ENCODE results near the gene TTLL4.

Gene TTLL4

GRCh38 chr2:218734190-218734975 is 23.7 kb downstream of the TTLL4 start:
- Histone ChIP-seq H3K4me3 (ENCODE audit: low read length) (no peak overlapping the region), H3K27ac (ENCODE audit: low read depth, low read length) (no peak overlapping the region), H3K9ac (ENCODE audit: low read length) (no peak overlapping the region), H3K27me3 (ENCODE audit: control insufficient read depth, insufficient read depth, low read length) (no peaks in the 10 kb centered on the region), H3K4me1 (ENCODE audit: control insufficient read depth, insufficient read depth, low read length) (no peaks in the 10 kb centered on the region), H3K36me3 (ENCODE audit: control insufficient read depth, insufficient read depth, low read length) (peaks cover 17% of the 10 kb centered on the region)

DNA sequence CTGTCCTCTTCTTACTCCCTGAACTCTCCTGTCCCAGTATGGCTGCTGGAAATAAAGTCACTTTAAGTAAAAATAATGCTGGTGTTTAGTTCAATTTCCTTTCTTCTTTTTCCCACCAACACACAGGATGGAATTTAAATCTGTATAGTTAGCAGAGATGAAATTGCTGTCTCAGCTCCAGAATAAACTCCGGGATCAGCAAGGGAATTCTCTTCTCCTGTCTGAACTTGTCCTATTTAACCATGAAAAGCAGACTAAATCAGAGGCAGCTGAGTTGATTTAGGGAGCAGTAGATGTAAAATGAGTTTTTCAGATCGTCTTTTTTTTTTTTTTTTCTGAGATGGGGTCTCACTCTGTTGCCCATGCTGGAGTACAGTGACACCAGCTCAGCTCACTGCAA is 25.9 kb downstream of the TTLL4 start:
- H3K36me3 ChIP-seq (ENCODE audit: control insufficient read depth, insufficient read depth, low read length), result peaks cover 21% of the 10 kb centered on the region
- no peak overlapping the region for H3K4me3 ChIP-seq (ENCODE audit: low read length)
- H3K4me1 ChIP-seq (ENCODE audit: control insufficient read depth, insufficient read depth, low read length), result no peaks in the 10 kb centered on the region
- no peak overlapping the region for H3K9ac ChIP-seq (ENCODE audit: low read length)
- H3K27me3 ChIP-seq (ENCODE audit: control insufficient read depth, insufficient read depth, low read length), result no peaks in the 10 kb centered on the region
- H3K27ac ChIP-seq (ENCODE audit: low read depth, low read length), result no peak overlapping the region

DNA sequence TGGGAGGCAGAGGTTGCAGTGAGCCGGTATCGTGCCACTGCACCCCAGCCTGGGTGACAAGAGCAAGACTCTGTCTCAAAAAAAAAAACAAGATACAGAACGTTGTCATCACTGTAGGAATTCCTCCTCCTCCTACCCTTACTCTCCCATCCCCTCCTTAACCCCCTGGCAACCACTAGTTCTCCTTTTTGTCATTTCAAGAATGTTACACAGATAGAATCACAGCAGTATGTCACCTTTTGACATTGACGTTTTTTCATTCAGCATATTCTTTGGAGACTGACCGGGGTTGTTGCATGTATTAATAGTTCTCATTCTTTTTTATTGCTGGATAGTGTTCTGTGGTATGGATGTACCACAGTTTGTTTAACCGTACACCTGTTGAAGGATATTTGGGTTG is 32.4 kb downstream of the TTLL4 start:
- H3K4me1 ChIP-seq (ENCODE audit: control insufficient read depth, insufficient read depth, low read length), result no peaks in the 10 kb centered on the region
- H3K27ac ChIP-seq (ENCODE audit: low read depth, low read length), result no peak overlapping the region
- H3K27me3 ChIP-seq (ENCODE audit: control insufficient read depth, insufficient read depth, low read length), result no peaks in the 10 kb centered on the region
- peaks cover 34% of the 10 kb centered on the region for H3K36me3 ChIP-seq (ENCODE audit: control insufficient read depth, insufficient read depth, low read length)
- H3K9ac ChIP-seq (ENCODE audit: low read length), result no peak overlapping the region
- no peak overlapping the region for H3K4me3 ChIP-seq (ENCODE audit: low read length)

DNA sequence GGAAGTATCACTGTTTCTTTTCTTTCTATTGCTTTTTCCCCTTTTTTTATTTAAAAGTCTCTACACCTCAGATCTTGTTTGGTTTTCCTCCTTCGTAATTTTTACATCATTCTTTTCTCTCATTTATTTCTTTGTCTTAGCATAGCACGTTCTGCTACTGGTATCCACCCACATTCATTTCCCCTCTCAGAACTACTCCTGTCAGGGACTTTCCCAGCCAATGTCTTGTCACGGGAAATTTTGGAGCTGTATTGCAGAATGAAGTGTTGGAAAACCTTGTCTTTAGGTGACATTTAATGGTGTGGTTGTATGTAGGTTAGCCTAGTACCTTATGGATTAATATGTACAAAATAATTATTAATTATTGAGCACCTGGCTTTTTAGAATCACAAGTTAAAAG is 34.0 kb downstream of the TTLL4 start:
- Histone ChIP-seq H3K27ac (ENCODE audit: low read depth, low read length) (no peak overlapping the region), H3K4me1 (ENCODE audit: control insufficient read depth, insufficient read depth, low read length) (no peaks in the 10 kb centered on the region), H3K27me3 (ENCODE audit: control insufficient read depth, insufficient read depth, low read length) (no peaks in the 10 kb centered on the region), H3K36me3 (ENCODE audit: control insufficient read depth, insufficient read depth, low read length) (peaks cover 28% of the 10 kb centered on the region), H3K9ac (ENCODE audit: low read length) (no peak overlapping the region), H3K4me3 (ENCODE audit: low read length) (no peak overlapping the region)

DNA sequence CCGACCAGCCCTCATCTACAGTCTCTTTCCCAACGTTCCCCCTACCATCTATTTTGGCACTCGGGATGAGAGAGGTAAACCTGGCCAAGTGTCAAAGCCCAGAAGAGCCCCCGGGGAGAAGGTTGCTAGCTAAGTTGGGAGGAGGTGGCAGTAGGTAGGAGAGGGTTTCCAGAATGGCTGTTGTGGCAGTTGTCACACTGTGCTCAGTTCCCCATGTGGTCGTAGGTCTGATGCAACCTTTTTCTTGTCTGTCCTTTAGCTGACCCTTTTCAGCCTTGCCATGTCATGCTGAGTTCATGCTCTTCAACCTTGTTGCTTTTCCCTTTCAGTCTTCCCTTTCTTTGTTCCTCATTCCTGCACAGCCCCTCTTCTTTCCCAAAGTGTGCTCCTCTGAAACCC is 34.5 kb downstream of the TTLL4 start:
- Histone ChIP-seq H3K27ac (ENCODE audit: low read depth, low read length) (peak overlapping the region; percentile 44), H3K27me3 (ENCODE audit: control insufficient read depth, insufficient read depth, low read length) (no peaks in the 10 kb centered on the region), H3K4me3 (ENCODE audit: low read length) (no peak overlapping the region), H3K9ac (ENCODE audit: low read length) (no peak overlapping the region), H3K36me3 (ENCODE audit: control insufficient read depth, insufficient read depth, low read length) (peaks cover 33% of the 10 kb centered on the region), H3K4me1 (ENCODE audit: control insufficient read depth, insufficient read depth, low read length) (no peaks in the 10 kb centered on the region)

- Histone ChIP-seq H3K27ac (ENCODE audit: low read depth, low read length) (peak overlapping the region; percentile 44), H3K27me3 (ENCODE audit: control insufficient read depth, insufficient read depth, low read length) (no peaks in the 10 kb centered on the region), H3K4me3 (ENCODE audit: low read length) (no peak overlapping the region), H3K4me1 (ENCODE audit: control insufficient read depth, insufficient read depth, low read length) (no peaks in the 10 kb centered on the region), H3K36me3 (ENCODE audit: control insufficient read depth, insufficient read depth, low read length) (peaks cover 38% of the 10 kb centered on the region), H3K9ac (ENCODE audit: low read length) (no peak overlapping the region)
Observed at GRCh38 chr2:218745559-218746469, 35.2 kb downstream of the TTLL4 start.

DNA sequence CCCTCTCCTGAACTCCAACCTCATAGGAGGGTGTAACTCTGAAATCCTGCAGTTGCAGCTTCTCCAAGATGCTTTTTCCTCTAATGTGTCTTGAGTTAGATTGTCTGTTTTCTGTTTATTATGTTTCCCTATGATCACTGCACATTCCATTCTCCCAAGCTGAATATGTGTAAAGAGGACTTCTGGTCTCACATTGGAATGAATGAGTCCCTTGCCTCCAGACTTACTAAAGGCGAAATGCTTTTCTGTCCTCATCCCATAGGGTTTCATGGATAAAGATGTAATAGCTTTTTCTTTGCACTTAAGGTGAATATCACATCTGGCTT is 35.8 kb downstream of the TTLL4 start:
- Histone ChIP-seq H3K27me3 (ENCODE audit: control insufficient read depth, insufficient read depth, low read length) (no peaks in the 10 kb centered on the region), H3K36me3 (ENCODE audit: control insufficient read depth, insufficient read depth, low read length) (peaks cover 35% of the 10 kb centered on the region), H3K4me3 (ENCODE audit: low read length) (no peak overlapping the region), H3K27ac (ENCODE audit: low read depth, low read length) (peak overlapping the region; percentile 38), H3K4me1 (ENCODE audit: control insufficient read depth, insufficient read depth, low read length) (no peaks in the 10 kb centered on the region), H3K9ac (ENCODE audit: low read length) (no peak overlapping the region)

DNA sequence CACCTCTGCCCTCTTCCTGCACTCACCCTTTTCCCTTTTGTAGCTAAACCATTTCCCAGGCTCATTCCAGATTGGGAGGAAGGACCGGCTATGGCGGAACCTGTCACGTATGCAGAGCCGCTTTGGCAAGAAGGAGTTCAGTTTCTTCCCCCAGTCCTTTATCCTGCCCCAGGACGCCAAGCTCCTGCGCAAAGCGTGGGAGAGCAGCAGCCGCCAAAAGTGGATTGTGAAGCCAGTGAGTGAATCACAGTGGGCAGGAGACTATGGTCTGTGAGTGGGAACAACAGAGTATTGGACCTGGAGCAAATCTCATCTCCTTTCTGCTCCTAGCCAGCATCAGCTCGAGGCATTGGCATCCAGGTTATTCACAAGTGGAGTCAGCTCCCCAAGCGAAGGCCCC is 36.3 kb downstream of the TTLL4 start:
- Histone ChIP-seq H3K9ac (ENCODE audit: low read length) (no peak overlapping the region), H3K4me3 (ENCODE audit: low read length) (no peak overlapping the region), H3K36me3 (ENCODE audit: control insufficient read depth, insufficient read depth, low read length) (peaks cover 34% of the 10 kb centered on the region), H3K27me3 (ENCODE audit: control insufficient read depth, insufficient read depth, low read length) (no peaks in the 10 kb centered on the region), H3K4me1 (ENCODE audit: control insufficient read depth, insufficient read depth, low read length) (no peaks in the 10 kb centered on the region), H3K27ac (ENCODE audit: low read depth, low read length) (peak overlapping the region; percentile 13)

DNA sequence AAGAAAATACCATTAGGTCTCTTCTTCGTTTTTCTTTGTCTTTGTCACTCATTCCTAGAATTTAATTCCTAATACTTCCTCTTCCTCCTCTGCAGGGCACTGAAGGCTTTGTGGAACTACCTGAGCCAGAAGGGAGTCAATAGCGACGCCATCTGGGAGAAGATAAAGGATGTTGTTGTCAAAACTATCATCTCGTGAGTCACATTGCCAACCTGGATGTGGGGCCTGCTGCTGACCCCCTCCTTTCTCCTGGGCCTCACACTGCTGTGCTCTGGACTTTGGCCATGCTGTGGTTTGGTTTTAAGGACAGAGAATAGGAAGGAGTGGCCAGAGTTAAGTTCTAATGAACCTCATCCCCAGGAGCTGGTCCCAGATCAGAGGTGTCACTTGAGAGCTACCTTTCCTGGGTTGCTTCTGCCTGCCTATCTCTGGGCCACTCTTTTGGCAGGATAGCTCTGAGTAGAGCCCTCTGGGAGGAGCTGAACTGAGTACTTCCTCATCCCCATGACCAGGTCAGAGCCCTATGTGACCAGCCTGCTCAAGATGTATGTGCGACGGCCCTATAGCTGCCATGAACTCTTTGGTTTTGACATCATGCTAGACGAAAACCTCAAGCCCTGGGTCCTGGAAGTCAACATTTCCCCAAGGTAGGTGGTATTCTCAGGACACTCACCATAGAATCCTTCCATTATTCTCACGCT is 38.3 kb downstream of the TTLL4 start:
- peaks cover 49% of the 10 kb centered on the region for H3K36me3 ChIP-seq (ENCODE audit: control insufficient read depth, insufficient read depth, low read length)
- no peaks in the 10 kb centered on the region for H3K4me1 ChIP-seq (ENCODE audit: control insufficient read depth, insufficient read depth, low read length)
- H3K4me3 ChIP-seq (ENCODE audit: low read length), result no peak overlapping the region
- no peak overlapping the region for H3K27ac ChIP-seq (ENCODE audit: low read depth, low read length)
- no peaks in the 10 kb centered on the region for H3K27me3 ChIP-seq (ENCODE audit: control insufficient read depth, insufficient read depth, low read length)
- no peak overlapping the region for H3K9ac ChIP-seq (ENCODE audit: low read length)

GRCh38 chr2:218754201-218754600 is 43.6 kb downstream of the TTLL4 start:
- Histone ChIP-seq H3K9ac (ENCODE audit: low read length) (no peak overlapping the region), H3K36me3 (ENCODE audit: control insufficient read depth, insufficient read depth, low read length) (peaks cover 29% of the 10 kb centered on the region), H3K4me1 (ENCODE audit: control insufficient read depth, insufficient read depth, low read length) (no peaks in the 10 kb centered on the region), H3K27me3 (ENCODE audit: control insufficient read depth, insufficient read depth, low read length) (no peaks in the 10 kb centered on the region), H3K27ac (ENCODE audit: low read depth, low read length) (no peak overlapping the region), H3K4me3 (ENCODE audit: low read length) (no peak overlapping the region)

DNA sequence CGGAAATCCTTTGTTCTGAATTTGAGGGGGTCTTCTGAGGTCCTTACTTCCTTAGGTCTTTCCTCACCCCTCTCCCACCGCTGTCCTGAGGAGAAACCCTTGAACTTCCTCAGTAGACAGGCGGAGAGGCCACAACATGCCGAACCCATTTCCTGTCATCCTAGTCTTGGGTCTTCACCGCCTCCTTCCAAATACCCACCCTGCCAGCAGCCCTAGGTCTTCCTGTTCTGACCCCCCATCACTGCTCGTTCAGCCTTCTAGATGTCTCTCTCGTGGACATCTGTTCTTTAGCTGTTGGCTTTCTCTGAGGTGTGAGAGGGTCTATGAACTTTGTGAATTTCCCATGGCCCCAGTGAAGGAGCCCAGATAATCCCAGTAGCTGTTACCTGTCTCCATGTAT is 44.1 kb downstream of the TTLL4 start:
- Histone ChIP-seq H3K27ac (ENCODE audit: low read depth, low read length) (no peak overlapping the region), H3K36me3 (ENCODE audit: control insufficient read depth, insufficient read depth, low read length) (peaks cover 26% of the 10 kb centered on the region), H3K27me3 (ENCODE audit: control insufficient read depth, insufficient read depth, low read length) (no peaks in the 10 kb centered on the region), H3K9ac (ENCODE audit: low read length) (no peak overlapping the region), H3K4me3 (ENCODE audit: low read length) (no peak overlapping the region), H3K4me1 (ENCODE audit: control insufficient read depth, insufficient read depth, low read length) (no peaks in the 10 kb centered on the region)

DNA sequence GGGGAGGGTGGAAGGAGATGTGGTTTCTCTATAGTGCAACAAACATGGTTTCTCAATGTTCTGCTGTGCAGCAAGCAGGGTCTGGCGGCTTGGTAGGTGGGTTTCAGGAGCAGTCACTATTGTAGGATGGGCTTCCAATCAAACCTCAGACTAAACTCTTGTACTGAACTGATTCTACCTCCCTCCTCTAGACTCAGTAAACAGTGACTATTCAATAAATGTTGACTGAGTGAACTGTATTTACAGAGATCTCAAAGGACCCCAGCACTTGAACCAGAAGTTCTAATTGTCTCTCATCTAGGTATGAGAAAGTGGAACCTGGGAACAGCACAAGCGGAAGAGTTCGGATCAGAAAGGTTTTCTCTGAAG is 44.5 kb downstream of the TTLL4 start:
- Histone ChIP-seq H3K27me3 (ENCODE audit: control insufficient read depth, insufficient read depth, low read length) (no peaks in the 10 kb centered on the region), H3K9ac (ENCODE audit: low read length) (no peak overlapping the region), H3K36me3 (ENCODE audit: control insufficient read depth, insufficient read depth, low read length) (peaks cover 22% of the 10 kb centered on the region), H3K4me1 (ENCODE audit: control insufficient read depth, insufficient read depth, low read length) (no peaks in the 10 kb centered on the region), H3K27ac (ENCODE audit: low read depth, low read length) (no peak overlapping the region), H3K4me3 (ENCODE audit: low read length) (no peak overlapping the region)

All from rectal smooth muscle tissue (tissue), 1 donor.